SU-DHL-6 (cell line): Measurements from ENCODE around the gene PTDSS2.

Source experiments
- H2AFZ ChIP-seq: fragments of 200-600 bp; sonication (generic); 2 replicates; pipeline ENCODE4 v1.6.1; 2014; ENCODE audit warnings: low read depth, mild to moderate bottlenecking, moderate library complexity, mixed read lengths, antibody characterized with exemption, low read length; ENCODE audit not compliant: severe bottlenecking
- H3F3A ChIP-seq: fragments of 200-600 bp; shearing (Covaris generic); 2 replicates; pipeline ENCODE4 v1.6.0; 2016; ENCODE audit warnings: antibody characterized with exemption, mild to moderate bottlenecking; ENCODE audit not compliant: insufficient read depth
- H3K27ac ChIP-seq: fragments of 200-600 bp; sonication (generic); 2 replicates; pipeline ENCODE4 v1.5.1; 2016; ENCODE audit warnings: low read depth, mild to moderate bottlenecking, low read length, moderate library complexity, mixed read lengths
- H3K27me3 ChIP-seq: fragments of 200-600 bp; sonication (generic), shearing (Covaris generic); 2 replicates; pipeline ENCODE4 v1.6.0; 2014; ENCODE audit warnings: mild to moderate bottlenecking, low read length
- H3K36me3 ChIP-seq: fragments of 200-600 bp; sonication (generic); 2 replicates; pipeline ENCODE4 v1.6.1; 2014; ENCODE audit warnings: mild to moderate bottlenecking, low read length, mixed read lengths
- H3K4me2 ChIP-seq: fragments of 300-600, 200-600 bp; shearing (Covaris generic), sonication (generic); 2 replicates; pipeline ENCODE4 v1.6.0; 2014; ENCODE audit warnings: low read length, low read depth, mild to moderate bottlenecking; ENCODE audit not compliant: poor library complexity, severe bottlenecking
- H3K4me3 ChIP-seq: fragments of 200-600 bp; sonication (generic); 2 replicates; pipeline ENCODE4 v1.5.1; 2014; ENCODE audit warnings: antibody characterized with exemption, low read length, mild to moderate bottlenecking, mixed read lengths; ENCODE audit not compliant: insufficient read depth, poor library complexity, severe bottlenecking
- H3K79me2 ChIP-seq: fragments of 200-600 bp; sonication (generic); 2 replicates; pipeline ENCODE4 v1.6.1; 2014; ENCODE audit warnings: mild to moderate bottlenecking, low read length, moderate library complexity; ENCODE audit not compliant: insufficient read depth
- H3K9ac ChIP-seq: fragments of 200-600 bp; sonication (generic); 2 replicates; pipeline ENCODE4 v1.7.0; 2014; ENCODE audit warnings: mild to moderate bottlenecking, low read length
- H3K9me2 ChIP-seq: fragments of 200-600 bp; sonication (generic); replicated peaks from 2 replicates; pipeline ENCODE4 v1.6.1; 2014; ENCODE audit warnings: low read length; ENCODE audit not compliant: insufficient read depth
- H3K9me3 ChIP-seq: fragments of 200-600 bp; sonication (generic); 2 replicates; pipeline ENCODE4 v1.6.1; 2014; ENCODE audit warnings: low read length, mixed read lengths; ENCODE audit not compliant: insufficient read depth
- H4K20me1 ChIP-seq: fragments of 200-600 bp; sonication (generic); 2 replicates; pipeline ENCODE4 v1.6.1; 2014; ENCODE audit warnings: low read depth, mild to moderate bottlenecking, antibody characterized with exemption, low read length, moderate library complexity, mixed read lengths
- CTCF ChIP-seq: fragments of 200-600 bp; sonication (generic); IDR thresholded peaks from one replicate; pipeline ENCODE4 v1.5.1; 2017; ENCODE audit warnings: antibody characterized with exemption, mild to moderate bottlenecking, low read length, moderate library complexity; ENCODE audit not compliant: insufficient read depth, poor library complexity, severe bottlenecking
- EZH2phosphoT487 ChIP-seq: fragments of 200-600 bp; sonication (generic), shearing (Covaris generic); conservative IDR thresholded peaks from 2 replicates; pipeline ENCODE4 v1.6.1; 2018; ENCODE audit warnings: mild to moderate bottlenecking, antibody characterized with exemption, low read length, moderate library complexity, mixed read lengths

Gene PTDSS2

GRCh38 chr11:420054-420910 lies 29.8 kb upstream of the PTDSS2 start:
- H3K4me3 ChIP-seq = no peak overlapping the region
- no peaks in the 10 kb centered on the region for H3F3A ChIP-seq
- no peaks in the 10 kb centered on the region for H3K27me3 ChIP-seq
- H3K9me2 ChIP-seq = no peaks in the 10 kb centered on the region
- no peak overlapping the region for H3K27ac ChIP-seq
- H2AFZ ChIP-seq = no peak overlapping the region
- no peak overlapping the region for H3K9ac ChIP-seq
- no peaks in the 10 kb centered on the region for H3K36me3 ChIP-seq
- no peaks in the 10 kb centered on the region for H4K20me1 ChIP-seq
- H3K9me3 ChIP-seq = no peaks in the 10 kb centered on the region
- TF ChIP-seq EZH2phosphoT487 (no peak), CTCF (no peak)
- H3K79me2 ChIP-seq = no peaks in the 10 kb centered on the region
- no peak overlapping the region for H3K4me2 ChIP-seq

GRCh38 chr11:420911-421321 lies 29.2 kb upstream of the PTDSS2 start:
- TF ChIP-seq CTCF (no peak), EZH2phosphoT487 (no peak)
- no peak overlapping the region for H3K27ac ChIP-seq
- no peak overlapping the region for H3K4me2 ChIP-seq
- no peaks in the 10 kb centered on the region for H3K27me3 ChIP-seq
- H2AFZ ChIP-seq = no peak overlapping the region
- H4K20me1 ChIP-seq = no peaks in the 10 kb centered on the region
- no peaks in the 10 kb centered on the region for H3F3A ChIP-seq
- no peak overlapping the region for H3K9ac ChIP-seq
- H3K36me3 ChIP-seq = no peaks in the 10 kb centered on the region
- H3K9me3 ChIP-seq = no peaks in the 10 kb centered on the region
- H3K79me2 ChIP-seq = no peaks in the 10 kb centered on the region
- no peak overlapping the region for H3K4me3 ChIP-seq
- no peaks in the 10 kb centered on the region for H3K9me2 ChIP-seq

GRCh38 chr11:422249-422656 lies 27.8 kb upstream of the PTDSS2 start:
- Histone ChIP-seq H3K9me2 (no peaks in the 10 kb centered on the region), H3K36me3 (no peaks in the 10 kb centered on the region), H2AFZ (no peak overlapping the region), H3K27me3 (no peaks in the 10 kb centered on the region), H3F3A (no peaks in the 10 kb centered on the region), H3K27ac (no peak overlapping the region), H3K79me2 (no peaks in the 10 kb centered on the region), H4K20me1 (no peaks in the 10 kb centered on the region), H3K9me3 (no peaks in the 10 kb centered on the region), H3K4me3 (no peak overlapping the region), H3K4me2 (no peak overlapping the region), H3K9ac (no peak overlapping the region)
- TF ChIP-seq CTCF (no peak), EZH2phosphoT487 (no peak)
